GM19324 (cell line): ENCODE measurements around the gene TMEM236.
"Not testable (repeated sequence)": the region's sequence is repeated elsewhere in the genome, so short reads cannot be mapped to it uniquely, and the experiment has no call there.

ENCODE experiments used
- ATAC-seq: cut with Tn5 transposase; IDR thresholded peaks from one replicate; pipeline ENCODE4 v1.9.1; 2021; ENCODE audit warnings: mild to moderate bottlenecking, moderate library complexity; ENCODE audit not compliant: unreplicated experiment, low FRiP score

TMEM236 gene

GRCh38 chr10:17751781-17752445 is at the start of gene TMEM236:
TSS of gene TMEM236 (plus strand) at chr10:17752201. CDS start at chr10:17752296, 95 bp downstream.
- ATAC-seq: no peak

- no peak for ATAC-seq
Measured at GRCh38 chr10:17703706-17704105, 48.3 kb upstream of the TMEM236 start.

- no peak for ATAC-seq
Measured at GRCh38 chr10:17708821-17709220, 43.2 kb upstream of the TMEM236 start.

- no peak for ATAC-seq
Measured at GRCh38 chr10:17709492-17709891, 42.5 kb upstream of the TMEM236 start.

GRCh38 chr10:17710181-17710580 is 41.8 kb upstream of the TMEM236 start:
- ATAC-seq: no peak

GRCh38 chr10:17712053-17712452 is 39.9 kb upstream of the TMEM236 start:
- no peak for ATAC-seq

- no peak for ATAC-seq
Measured at GRCh38 chr10:17712717-17713471, 39.1 kb upstream of the TMEM236 start.

- no peak for ATAC-seq
Measured at GRCh38 chr10:17713758-17714157, 38.2 kb upstream of the TMEM236 start.

- no peak for ATAC-seq
Measured at GRCh38 chr10:17716161-17716560, 35.8 kb upstream of the TMEM236 start.

GRCh38 chr10:17722317-17723014 is 29.5 kb upstream of the TMEM236 start:
- ATAC-seq: not testable (repeated sequence)

- no peak for ATAC-seq
Measured at GRCh38 chr10:17725703-17726102, 26.3 kb upstream of the TMEM236 start.

- ATAC-seq: no peak
Measured at GRCh38 chr10:17729630-17730029, 22.4 kb upstream of the TMEM236 start.

GRCh38 chr10:17730667-17731066 is 21.3 kb upstream of the TMEM236 start:
- no peak for ATAC-seq

- no peak for ATAC-seq
Measured at GRCh38 chr10:17731331-17732020, 20.5 kb upstream of the TMEM236 start.

GRCh38 chr10:17733620-17734019 is 18.4 kb upstream of the TMEM236 start:
- ATAC-seq: no peak

GRCh38 chr10:17734432-17735080 is 17.4 kb upstream of the TMEM236 start:
- ATAC-seq: no peak

GRCh38 chr10:17735166-17735941 is 16.6 kb upstream of the TMEM236 start:
- no peak for ATAC-seq

GRCh38 chr10:17736223-17736622 is 15.8 kb upstream of the TMEM236 start:
- ATAC-seq: no peak
